Non-pigmented ciliary epithelial cell (primary cell): ENCODE data around the gene LGALS4.
"Not testable (repeated sequence)": the region's sequence is repeated elsewhere in the genome, so short reads cannot be mapped to it uniquely, and the experiment has no call there.

Experiments
- DNase-seq: peaks from one replicate; pipeline ENCODE4 v3.0.0-alpha.2; 2010; ENCODE audit warnings: low read depth

The LGALS4 gene

GRCh38 chr19:38821230-38821825, 8.6 kb upstream of the LGALS4 start:
- DNase-seq = not testable (repeated sequence)

GRCh38 chr19:38819231-38819920, 6.6 kb upstream of the LGALS4 start:
- DNase-seq = no peak

DNA sequence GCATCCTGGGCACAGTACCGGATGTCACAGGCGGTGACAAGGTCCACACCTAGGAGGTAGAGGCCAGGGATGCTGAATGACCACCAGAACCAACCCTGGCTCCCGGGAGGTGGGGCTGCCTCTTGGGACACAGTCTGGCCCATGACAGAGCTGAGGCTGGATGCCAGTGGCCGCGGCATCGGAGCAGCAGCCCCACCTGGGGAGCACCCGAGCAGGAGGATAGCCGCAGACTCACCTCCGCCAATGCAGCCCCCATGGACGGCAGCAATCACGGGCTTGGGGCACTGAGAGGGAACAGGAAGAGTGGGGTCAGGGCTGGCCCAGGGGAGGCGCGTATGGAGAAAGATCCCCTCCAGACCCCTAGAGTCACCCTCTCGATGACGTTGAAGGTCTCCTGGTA, 4.3 kb upstream of the LGALS4 start:
- no peak for DNase-seq

DNA sequence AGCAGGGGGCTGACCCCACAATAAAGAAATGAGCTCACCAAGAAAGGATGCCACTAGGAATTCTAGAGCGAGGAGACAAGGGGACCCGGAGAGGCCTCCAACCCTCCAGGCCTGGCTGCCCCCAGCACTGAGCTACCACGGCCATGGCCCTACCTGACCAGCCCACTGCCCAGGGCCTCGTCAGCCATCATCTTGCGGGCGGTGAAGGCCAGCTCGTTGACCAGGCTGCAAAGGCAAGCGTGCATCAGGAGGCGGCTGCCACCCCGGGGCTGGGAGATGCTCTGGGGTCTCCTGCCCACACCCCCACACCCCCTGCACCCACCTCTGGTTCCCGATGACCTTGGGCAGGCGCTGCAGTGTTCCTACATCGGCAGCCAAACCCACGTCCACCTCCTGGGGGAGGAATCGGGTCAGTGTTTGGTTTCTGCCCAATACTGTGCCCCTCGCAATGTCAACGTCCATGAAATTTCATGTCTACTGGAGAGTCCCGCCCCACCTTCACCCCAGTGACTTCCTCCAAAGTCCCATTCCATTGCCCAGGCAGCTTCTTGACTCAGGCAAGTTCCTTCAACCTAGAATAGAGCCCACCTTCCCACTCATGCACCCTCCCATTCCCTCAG, 3.5 kb upstream of the LGALS4 start:
- no peak for DNase-seq

DNA sequence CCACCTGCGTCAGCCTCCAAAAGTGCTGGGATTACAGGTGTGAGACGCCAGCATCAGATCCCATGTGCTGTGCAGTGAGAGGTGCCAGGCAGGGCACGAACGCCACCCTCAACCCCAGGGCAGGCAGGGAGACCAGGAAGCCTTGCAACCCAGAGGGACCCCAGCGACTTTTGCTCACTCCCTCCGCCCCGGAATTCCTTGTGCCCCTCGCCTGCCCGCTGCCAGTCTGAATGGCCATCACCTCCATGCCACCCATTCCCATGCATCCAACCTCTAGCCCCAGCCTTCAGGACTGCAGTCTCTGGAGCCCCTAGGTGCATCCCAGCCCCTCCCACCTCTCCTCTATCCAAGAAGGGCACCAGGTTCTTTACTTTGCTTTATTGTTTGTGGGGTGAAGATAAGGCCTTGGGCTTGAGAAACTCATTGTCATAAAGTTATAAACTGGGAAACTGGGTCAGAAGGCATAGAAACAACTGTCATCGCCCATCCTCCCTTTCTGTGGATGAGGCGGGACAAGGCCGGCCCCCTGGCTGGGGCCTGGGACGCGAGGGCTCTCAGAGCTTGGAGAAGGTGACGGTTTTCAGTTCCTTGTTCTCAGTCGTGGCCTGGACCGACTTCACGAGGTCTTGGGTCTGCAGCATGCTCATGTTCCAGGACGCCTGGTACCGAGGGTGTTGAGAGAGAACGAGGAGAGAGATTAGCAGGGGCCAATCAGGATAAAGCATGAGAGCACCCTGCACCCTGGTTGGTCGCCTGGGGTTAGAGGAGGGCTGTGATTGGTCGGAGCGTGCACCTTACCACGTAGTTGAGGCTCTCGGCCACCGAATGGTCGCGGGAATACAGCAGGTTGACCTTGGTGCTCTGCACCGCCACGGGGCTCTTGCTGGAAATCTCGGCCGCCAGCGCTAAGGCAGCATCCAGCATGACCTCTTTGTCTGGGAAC, 2.6 kb upstream of the LGALS4 start:
- DNase-seq = no peak

GRCh38 chr19:38813932-38814331, 1.2 kb upstream of the LGALS4 start:
- not testable (repeated sequence) for DNase-seq

DNA sequence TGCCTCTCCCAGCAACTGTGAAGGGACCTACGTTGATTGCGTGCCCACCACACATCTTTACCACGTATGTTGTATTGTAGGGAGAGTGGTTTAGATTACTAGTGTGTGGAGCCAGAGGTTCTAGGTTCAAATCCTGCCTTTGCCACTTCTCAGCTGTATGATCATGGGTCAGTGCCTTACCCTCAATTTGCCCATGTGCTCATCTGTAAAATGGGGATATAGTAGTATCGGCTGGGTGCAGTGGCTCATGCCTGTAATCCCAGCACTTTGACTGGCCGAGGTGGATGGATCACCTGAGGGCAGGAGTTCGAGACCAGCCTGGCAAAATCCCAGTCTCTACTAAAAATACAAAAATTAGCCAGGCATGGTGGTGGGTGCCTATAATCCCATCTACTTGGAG, 578 bp upstream of the LGALS4 start:
- no peak for DNase-seq

- no peak for DNase-seq
Measured at GRCh38 chr19:38812009-38812840, 520 bp downstream of the LGALS4 start.

DNA sequence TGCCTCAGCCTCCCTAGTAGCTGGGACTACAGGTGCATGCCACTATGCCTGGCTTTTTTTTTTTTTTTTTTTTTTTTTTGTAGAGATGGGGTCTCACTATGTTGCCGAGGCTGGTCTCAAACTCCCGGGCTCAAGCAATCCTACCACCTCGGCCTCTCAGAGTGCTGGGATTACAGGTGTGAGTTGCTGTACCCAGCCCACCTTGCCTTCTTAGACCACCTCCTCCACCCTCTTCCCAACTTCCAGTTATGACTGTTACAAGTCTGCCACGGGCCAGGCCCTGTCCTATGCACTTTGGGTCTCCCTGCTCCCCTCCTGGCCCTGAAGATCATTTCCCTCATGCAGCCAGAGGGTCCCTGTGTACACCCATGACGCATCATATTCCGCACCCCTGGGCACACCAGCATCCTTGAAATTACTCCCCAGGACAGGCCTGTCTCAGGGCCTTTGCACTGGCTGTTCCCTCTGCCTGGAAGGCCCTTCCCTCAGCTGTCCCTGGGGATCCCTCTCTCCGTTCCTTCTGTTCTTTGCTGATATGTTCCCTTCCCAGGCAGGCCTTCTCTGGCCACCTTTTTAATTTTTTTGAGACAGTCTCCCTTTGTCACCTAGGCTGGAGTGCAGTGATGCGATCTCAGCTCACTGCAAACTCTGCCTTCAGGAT, 3.0 kb downstream of the LGALS4 start:
- DNase-seq = no peak

DNA sequence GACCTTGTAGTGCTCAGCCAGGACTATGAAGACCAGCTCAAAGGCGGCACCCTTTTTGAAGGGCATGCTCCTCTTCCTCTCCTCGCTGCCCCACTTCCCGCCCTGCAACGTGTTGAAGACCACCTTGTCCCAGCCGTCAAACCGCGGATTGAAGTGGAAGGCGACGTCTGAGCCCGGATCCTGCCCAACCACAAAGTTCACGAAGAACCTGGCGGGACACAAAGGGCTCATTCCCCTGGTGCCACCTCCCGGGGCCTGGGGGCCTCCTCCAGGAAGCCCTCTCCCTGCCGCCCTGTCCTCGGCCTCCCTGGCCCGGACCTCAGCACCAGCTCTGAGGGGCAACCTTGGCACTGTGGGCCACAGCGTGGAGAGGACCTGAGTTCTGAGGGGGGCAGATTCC, 4.0 kb downstream of the LGALS4 start:
- DNase-seq = no peak

GRCh38 chr19:38807374-38808098, 5.2 kb downstream of the LGALS4 start:
- not testable (repeated sequence) for DNase-seq

DNA sequence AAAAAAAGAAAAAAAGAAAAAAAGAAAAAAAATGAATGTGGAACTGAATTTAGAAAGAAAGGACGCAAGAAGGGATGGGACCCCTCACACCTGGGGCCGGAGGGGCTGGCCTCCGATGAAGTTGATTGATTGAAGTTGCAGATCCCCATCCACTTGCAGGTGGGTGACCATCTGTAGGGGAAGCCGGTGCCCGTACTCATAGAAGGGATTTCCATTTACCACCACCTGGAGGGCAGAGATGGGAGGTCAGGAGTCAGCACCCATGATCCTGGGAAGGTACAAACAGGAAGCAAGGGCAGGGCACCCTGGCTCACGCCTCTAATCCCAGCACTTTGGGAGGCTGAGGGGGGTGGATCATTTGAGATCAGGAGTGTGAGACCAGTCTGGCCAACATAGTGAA, 6.4 kb downstream of the LGALS4 start:
- no peak for DNase-seq

- DNase-seq = no peak
Measured at GRCh38 chr19:38805180-38805579, 7.6 kb downstream of the LGALS4 start.

DNA sequence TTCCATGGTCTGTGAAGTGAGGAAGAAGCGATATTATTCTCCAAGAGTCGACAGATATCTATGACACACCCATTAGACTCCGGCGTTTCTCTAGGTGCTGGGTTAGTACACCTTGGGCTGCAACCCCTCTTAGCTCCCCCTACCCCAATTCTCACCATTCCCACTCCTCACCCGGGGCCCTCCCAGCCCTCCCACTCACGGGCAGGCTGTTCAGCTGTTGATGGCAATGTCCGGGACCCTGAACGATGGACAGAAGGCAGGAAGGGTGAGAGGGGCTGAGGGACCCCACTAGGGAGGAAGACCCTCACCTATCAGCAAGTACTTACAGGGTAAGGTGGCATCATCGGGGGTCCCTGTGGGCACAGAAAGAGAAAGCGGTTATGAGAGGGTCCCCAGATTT, 9.2 kb downstream of the LGALS4 start:
- DNase-seq = no peak

DNA sequence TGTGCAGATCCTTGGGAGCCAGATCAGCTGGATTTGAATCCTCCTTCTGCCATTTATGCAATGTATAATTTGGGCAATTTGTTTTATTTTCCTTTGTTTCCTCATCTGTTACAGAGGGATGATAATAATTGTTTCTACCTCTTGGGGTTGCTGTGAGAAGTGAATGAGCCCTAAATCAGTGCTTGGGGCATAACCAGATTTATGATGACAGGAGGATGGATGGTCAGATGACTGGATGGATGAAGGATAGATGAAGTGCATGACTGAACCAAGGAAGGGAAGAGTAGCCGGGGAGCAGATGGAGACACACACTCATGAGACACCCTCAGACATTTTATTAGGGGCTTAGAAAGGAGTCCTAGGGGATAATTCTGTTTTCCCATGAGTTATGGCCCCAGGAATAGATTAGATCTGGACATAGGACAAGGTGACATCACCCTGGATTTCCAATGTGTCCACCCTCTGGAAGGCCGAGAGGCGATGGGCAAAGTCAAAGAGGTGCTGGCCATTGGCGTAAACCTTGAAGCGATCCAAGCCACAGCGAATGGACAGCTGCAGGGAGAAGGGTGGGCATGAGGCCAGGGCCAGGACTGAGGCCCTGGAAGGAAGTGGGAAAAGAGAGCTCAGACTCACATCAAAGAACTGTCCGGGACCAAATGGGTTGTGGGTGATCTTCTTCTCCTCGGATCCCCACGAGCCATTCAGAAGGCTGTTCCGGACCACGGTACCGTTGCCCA, 11.2 kb downstream of the LGALS4 start:
- DNase-seq = no peak

GRCh38 chr19:38800577-38801347, 12.0 kb downstream of the LGALS4 start:
- no peak for DNase-seq

DNA sequence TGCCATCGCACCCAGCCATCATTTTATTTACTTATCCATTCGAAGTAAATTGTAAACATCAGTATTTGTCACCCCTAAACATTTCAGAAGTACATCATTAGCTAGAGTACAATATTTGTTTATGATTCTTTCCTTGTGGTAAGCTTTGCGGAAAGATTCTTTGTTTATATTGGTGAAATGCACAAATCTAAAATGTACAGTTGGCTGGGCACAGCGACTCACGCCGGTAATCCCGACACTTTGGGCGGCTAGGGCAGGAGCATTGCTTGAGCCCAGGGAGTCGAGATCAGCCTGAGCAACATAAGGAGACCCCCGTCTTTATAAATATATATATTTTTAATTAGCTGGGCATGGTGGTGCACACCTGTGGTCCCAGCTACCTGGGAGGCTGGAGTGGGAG, 13.6 kb downstream of the LGALS4 start:
- no peak for DNase-seq

DNA sequence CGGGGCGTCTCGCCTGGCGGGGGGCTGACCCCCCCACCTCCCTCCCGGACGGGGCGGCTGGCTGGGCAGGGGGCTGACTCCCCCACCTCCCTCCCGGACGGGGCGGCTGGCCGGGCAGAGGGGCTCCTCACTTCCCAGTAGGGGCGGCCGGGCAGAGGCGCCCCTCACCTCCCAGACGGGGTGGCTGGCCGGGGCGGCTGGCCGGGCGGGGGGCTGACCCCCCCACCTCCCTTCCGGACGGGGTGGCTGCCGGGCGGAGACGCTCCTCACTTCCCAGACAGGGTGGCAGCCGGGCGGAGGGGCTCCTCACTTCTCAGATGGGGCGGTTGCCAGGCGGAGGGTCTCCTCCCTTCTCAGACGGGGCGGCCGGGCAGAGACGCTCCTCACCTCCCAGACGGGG, 15.0 kb downstream of the LGALS4 start:
- not testable (repeated sequence) for DNase-seq

- no peak for DNase-seq
Measured at GRCh38 chr19:38796154-38796553, 16.6 kb downstream of the LGALS4 start.
